ENCODE data around the gene LCE2C.

LCE2C gene

DNA sequence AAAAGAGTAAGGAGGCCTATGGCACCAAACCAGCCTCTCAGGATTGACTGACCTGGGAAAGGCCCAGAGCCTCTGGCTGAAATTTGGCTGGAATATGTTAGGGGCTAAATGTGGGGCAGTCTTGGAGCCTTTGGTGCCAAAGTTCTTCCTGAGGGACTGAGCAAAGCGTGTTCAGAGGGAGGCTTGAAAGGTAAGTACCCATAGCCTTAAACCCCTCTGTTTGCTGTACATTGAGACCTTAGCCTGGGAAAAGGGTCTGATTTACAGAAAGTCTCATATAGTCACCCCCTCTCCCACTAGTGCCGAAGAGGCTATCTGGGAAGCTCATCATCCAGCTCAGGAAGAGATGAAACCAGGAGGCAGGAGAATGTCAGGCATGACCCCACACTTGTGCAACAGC lies 32.8 kb downstream of the LCE2C start, which contains the start of gene LCE4A (continued):
- TF ChIP-seq, protein P1, sequence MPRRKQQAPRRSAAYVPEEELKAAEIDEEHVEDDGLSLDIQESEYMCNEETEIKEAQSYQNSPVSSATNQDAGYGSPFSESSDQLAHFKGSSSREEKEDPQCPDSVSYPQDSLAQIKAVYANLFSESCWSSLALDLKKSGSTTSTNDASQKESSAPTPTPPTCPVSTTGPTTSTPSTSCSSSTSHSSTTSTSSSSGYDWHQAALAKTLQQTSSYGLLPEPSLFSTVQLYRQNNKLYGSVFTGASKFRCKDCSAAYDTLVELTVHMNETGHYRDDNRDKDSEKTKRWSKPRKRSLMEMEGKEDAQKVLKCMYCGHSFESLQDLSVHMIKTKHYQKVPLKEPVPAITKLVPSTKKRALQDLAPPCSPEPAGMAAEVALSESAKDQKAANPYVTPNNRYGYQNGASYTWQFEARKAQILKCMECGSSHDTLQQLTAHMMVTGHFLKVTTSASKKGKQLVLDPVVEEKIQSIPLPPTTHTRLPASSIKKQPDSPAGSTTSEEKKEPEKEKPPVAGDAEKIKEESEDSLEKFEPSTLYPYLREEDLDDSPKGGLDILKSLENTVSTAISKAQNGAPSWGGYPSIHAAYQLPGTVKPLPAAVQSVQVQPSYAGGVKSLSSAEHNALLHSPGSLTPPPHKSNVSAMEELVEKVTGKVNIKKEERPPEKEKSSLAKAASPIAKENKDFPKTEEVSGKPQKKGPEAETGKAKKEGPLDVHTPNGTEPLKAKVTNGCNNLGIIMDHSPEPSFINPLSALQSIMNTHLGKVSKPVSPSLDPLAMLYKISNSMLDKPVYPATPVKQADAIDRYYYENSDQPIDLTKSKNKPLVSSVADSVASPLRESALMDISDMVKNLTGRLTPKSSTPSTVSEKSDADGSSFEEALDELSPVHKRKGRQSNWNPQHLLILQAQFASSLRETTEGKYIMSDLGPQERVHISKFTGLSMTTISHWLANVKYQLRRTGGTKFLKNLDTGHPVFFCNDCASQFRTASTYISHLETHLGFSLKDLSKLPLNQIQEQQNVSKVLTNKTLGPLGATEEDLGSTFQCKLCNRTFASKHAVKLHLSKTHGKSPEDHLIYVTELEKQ (tag by site-specific recombination; IDR thresholded peaks at IDR 0.05; ENCODE audit: borderline replicate concordance) = no peak
- TF ChIP-seq MEIS1 (CRISPR knock-in tag; IDR thresholded peaks at IDR 0.05; ENCODE audit: borderline replicate concordance) (no peak), ZNF837 (tag by site-specific recombination; IDR thresholded peaks at IDR 0.05) (no peak), ZNF561 (tag by site-specific recombination; IDR thresholded peaks at IDR 0.05; ENCODE audit: borderline replicate concordance) (no peak), ZNF169 (tag by site-specific recombination; IDR thresholded peaks at IDR 0.05) (no peak)
- TF ChIP-seq, protein P2, sequence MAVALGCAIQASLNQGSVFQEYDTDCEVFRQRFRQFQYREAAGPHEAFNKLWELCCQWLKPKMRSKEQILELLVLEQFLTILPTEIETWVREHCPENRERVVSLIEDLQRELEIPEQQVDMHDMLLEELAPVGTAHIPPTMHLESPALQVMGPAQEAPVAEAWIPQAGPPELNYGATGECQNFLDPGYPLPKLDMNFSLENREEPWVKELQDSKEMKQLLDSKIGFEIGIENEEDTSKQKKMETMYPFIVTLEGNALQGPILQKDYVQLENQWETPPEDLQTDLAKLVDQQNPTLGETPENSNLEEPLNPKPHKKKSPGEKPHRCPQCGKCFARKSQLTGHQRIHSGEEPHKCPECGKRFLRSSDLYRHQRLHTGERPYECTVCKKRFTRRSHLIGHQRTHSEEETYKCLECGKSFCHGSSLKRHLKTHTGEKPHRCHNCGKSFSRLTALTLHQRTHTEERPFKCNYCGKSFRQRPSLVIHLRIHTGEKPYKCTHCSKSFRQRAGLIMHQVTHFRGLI (tag by site-specific recombination; IDR thresholded peaks at IDR 0.05) = no peak

DNA sequence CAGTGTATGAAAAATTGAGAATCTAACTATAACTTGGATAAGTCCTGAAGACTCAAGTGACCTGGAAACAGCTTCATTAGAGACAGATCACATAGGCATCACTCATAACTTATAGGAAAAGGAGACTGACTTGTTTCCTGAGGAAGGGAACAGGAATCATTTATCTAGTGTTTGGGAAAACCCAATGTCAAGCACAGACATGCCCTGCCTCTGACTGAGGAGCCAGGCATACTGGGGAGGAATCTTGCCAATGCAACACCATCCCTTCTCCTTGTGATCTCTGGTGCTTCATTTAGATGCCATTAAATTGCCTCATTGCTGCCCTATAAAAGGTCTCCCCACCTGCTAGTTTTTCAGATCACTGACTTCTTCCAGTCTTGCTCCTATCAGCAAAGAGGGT lies 43.2 kb downstream of the LCE2C start:
- H3K27ac ChIP-seq (ENCODE audit: extremely low read depth, low read depth, low read length) = no peak overlapping the region

DNA sequence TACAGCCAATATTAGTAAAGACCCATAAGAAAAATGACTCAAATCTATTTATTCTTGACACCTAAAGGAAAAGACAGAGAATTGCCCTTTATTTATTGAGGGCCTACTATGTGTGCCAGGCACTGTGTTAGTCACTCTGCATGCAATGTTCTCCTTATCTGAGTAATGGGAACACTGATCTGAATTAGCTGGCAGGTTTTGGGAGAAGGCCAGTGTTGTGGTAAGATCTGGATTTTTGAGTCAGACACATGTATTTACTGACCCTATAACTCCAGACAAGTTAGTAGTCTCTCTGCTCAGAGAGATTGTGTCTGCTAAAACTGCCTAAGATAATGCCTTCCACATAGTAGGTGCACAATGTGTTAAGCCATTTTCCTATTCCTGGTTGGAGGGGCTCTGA lies 50.2 kb downstream of the LCE2C start:
- Histone ChIP-seq H3K4me1 (ENCODE audit: control insufficient read depth, insufficient read depth, low read length) (no peaks in the 10 kb centered on the region), H3K27ac (ENCODE audit: extremely low read depth, low read depth, low read length) (no peak overlapping the region), H3K36me3 (ENCODE audit: control insufficient read depth in 2 of 2, insufficient read depth in 1 of 2, low read length in 2 of 2) (no peaks in the 10 kb centered on the region), H3K9me3 (ENCODE audit: control insufficient read depth, insufficient read depth, low read depth, low read length) (no peaks in the 10 kb centered on the region), H3K4me3 (ENCODE audit: low read depth, low read length) (no peak overlapping the region)
- ChIA-PET CTCF (interaction anchor here (0.5 kb wide), 1 partner anchor 145 kb away, joined by 3 read pairs; no protein-coding TSS in a partner anchor), POLR2A (no interaction called here)
- TF ChIP-seq ZNF24 (tag by site-specific recombination; IDR thresholded peaks at IDR 0.05) (no peak), ZFP37 (tag by site-specific recombination; IDR thresholded peaks at IDR 0.05) (no peak), ZNF157 (tag by site-specific recombination; IDR thresholded peaks at IDR 0.05) (no peak), HOXD13 (CRISPR knock-in tag; IDR thresholded peaks at IDR 0.05; ENCODE audit: borderline replicate concordance) (no peak)
- TF ChIP-seq, protein P3, sequence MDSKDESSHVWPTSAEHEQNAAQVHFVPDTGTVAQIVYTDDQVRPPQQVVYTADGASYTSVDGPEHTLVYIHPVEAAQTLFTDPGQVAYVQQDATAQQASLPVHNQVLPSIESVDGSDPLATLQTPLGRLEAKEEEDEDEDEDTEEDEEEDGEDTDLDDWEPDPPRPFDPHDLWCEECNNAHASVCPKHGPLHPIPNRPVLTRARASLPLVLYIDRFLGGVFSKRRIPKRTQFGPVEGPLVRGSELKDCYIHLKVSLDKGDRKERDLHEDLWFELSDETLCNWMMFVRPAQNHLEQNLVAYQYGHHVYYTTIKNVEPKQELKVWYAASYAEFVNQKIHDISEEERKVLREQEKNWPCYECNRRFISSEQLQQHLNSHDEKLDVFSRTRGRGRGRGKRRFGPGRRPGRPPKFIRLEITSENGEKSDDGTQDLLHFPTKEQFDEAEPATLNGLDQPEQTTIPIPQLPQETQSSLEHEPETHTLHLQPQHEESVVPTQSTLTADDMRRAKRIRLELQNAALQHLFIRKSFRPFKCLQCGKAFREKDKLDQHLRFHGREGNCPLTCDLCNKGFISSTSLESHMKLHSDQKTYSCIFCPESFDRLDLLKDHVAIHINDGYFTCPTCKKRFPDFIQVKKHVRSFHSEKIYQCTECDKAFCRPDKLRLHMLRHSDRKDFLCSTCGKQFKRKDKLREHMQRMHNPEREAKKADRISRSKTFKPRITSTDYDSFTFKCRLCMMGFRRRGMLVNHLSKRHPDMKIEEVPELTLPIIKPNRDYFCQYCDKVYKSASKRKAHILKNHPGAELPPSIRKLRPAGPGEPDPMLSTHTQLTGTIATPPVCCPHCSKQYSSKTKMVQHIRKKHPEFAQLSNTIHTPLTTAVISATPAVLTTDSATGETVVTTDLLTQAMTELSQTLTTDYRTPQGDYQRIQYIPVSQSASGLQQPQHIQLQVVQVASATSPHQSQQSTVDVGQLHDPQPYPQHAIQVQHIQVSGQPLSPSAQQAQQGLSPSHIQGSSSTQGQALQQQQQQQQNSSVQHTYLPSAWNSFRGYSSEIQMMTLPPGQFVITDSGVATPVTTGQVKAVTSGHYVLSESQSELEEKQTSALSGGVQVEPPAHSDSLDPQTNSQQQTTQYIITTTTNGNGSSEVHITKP (tag by site-specific recombination; IDR thresholded peaks at IDR 0.05) = no peak
- TF ChIP-seq, protein P4, sequence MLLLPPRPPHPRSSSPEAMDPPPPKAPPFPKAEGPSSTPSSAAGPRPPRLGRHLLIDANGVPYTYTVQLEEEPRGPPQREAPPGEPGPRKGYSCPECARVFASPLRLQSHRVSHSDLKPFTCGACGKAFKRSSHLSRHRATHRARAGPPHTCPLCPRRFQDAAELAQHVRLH (tag by site-specific recombination; IDR thresholded peaks at IDR 0.05) = no peak
- TF ChIP-seq, protein P5, sequence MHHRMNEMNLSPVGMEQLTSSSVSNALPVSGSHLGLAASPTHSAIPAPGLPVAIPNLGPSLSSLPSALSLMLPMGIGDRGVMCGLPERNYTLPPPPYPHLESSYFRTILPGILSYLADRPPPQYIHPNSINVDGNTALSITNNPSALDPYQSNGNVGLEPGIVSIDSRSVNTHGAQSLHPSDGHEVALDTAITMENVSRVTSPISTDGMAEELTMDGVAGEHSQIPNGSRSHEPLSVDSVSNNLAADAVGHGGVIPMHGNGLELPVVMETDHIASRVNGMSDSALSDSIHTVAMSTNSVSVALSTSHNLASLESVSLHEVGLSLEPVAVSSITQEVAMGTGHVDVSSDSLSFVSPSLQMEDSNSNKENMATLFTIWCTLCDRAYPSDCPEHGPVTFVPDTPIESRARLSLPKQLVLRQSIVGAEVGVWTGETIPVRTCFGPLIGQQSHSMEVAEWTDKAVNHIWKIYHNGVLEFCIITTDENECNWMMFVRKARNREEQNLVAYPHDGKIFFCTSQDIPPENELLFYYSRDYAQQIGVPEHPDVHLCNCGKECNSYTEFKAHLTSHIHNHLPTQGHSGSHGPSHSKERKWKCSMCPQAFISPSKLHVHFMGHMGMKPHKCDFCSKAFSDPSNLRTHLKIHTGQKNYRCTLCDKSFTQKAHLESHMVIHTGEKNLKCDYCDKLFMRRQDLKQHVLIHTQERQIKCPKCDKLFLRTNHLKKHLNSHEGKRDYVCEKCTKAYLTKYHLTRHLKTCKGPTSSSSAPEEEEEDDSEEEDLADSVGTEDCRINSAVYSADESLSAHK (tag by site-specific recombination; IDR thresholded peaks at IDR 0.05) = no peak
- TF ChIP-seq, protein P6, sequence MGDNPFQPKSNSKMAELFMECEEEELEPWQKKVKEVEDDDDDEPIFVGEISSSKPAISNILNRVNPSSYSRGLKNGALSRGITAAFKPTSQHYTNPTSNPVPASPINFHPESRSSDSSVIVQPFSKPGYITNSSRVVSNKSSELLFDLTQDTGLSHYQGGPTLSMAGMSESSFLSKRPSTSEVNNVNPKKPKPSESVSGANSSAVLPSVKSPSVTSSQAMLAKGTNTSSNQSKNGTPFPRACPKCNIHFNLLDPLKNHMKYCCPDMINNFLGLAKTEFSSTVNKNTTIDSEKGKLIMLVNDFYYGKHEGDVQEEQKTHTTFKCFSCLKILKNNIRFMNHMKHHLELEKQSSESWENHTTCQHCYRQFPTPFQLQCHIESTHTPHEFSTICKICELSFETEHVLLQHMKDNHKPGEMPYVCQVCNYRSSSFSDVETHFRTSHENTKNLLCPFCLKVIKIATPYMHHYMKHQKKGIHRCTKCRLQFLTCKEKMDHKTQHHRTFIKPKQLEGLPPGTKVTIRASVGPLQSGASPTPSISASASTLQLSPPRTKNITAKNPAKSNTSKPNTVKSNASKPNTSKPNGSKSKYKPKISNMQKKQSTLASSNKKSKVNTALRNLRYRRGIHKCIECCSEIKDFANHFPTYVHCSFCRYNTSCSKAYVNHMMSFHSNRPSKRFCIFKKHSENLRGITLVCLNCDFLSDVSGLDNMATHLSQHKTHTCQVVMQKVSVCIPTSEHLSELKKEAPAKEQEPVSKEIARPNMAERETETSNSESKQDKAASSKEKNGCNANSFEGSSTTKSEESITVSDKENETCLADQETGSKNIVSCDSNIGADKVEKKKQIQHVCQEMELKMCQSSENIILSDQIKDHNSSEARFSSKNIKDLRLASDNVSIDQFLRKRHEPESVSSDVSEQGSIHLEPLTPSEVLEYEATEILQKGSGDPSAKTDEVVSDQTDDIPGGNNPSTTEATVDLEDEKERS (tag by site-specific recombination; IDR thresholded peaks at IDR 0.05) = no peak
- TF ChIP-seq, protein P7, sequence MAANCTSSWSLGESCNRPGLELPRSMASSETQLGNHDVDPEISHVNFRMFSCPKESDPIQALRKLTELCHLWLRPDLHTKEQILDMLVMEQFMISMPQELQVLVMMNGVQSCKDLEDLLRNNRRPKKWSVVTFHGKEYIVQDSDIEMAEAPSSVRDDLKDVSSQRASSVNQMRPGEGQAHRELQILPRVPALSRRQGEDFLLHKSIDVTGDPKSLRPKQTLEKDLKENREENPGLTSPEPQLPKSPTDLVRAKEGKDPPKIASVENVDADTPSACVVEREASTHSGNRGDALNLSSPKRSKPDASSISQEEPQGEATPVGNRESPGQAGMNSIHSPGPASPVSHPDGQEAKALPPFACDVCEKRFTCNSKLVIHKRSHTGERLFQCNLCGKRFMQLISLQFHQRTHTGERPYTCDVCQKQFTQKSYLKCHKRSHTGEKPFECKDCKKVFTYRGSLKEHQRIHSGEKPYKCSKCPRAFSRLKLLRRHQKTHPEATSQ (tag by site-specific recombination; IDR thresholded peaks at IDR 0.05) = no peak

More for the DNA sequence above, 43.2 kb downstream of the LCE2C start:
- no peak for TF ChIP-seq HOXC10 (CRISPR knock-in tag; IDR thresholded peaks at IDR 0.05)
- TF ChIP-seq ZNF157 (tag by site-specific recombination; IDR thresholded peaks at IDR 0.05) = no peak
- TF ChIP-seq ZNF121 (tag by site-specific recombination; IDR thresholded peaks at IDR 0.05) = no peak
- no peak for TF ChIP-seq ZNF558 (tag by site-specific recombination; IDR thresholded peaks at IDR 0.05)
- CTCF ChIA-PET = interaction anchor here (0.5 kb wide), 1 partner anchor 64 kb away, joined by 3 read pairs; no protein-coding TSS in a partner anchor
- Histone ChIP-seq H3K4me1 (ENCODE audit: control insufficient read depth, insufficient read depth, low read length) (no peaks in the 10 kb centered on the region), H3K9me3 (ENCODE audit: control insufficient read depth, insufficient read depth, low read depth, low read length) (no peaks in the 10 kb centered on the region), H3K4me3 (ENCODE audit: low read depth, low read length) (no peak overlapping the region), H3K36me3 (ENCODE audit: control insufficient read depth in 2 of 2, insufficient read depth in 1 of 2, low read length in 2 of 2) (no peaks in the 10 kb centered on the region)
- POLR2A ChIA-PET = no interaction called here

Measured in HEK293 (cell line).